Measurements from ENCODE around the gene WNT7B. TPM values are rescaled to one million over a fixed set of nuclear protein-coding genes. Genes with fewer than 3 reads are reported as not detected.

WNT7B gene
- total RNA-seq, 1 experiment from 2014 or later: 66.9 TPM

DNA sequence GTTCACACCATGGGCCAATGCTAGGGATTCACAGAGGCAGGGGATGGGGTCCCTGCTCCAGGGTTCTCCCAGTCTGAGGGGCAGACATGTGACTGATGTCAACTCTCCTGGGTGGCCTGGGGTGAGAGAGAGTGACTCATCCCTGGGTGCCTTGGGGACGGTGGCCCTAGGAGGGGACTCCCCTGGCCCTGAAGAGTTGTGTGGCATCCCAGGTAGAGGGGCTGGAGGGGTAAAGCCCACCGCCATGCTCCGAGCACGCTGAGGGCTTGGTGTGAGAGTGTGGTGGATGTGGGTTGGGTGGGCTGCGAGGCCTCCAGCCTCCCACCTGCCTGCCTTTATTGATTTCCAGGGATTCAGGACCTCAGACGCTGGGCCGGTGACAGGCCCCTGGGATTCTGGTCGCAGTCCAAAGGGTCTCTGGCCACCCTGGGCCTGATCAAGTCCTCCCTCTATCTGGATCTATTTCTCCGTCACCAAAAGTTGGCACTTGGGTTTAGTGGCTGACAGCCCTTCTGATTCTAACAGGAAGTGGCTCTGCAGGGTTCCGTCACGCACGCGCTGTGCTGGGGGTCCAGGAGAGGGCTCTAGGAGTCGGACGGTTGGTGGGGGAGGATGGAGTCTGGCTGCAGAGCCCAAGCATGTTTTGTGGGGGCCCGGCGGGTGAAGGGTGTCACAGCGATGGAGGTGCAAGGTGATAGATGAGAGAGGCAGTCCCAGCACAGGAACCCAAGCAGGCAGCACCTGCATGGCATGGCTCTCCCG, 27.3 kb upstream of the WNT7B start:
- peaks cover 28% of the 10 kb centered on the region; the same call in 1 of the 2 replicates for H3F3A ChIP-seq (ENCODE audit: insufficient read depth, low read depth)
- no peak overlapping the region for H3K4me2 ChIP-seq
- H3K27ac ChIP-seq: no peak overlapping the region
- H4K20me1 ChIP-seq (ENCODE audit: insufficient read depth): no peaks in the 10 kb centered on the region
- no peak overlapping the region for H3K4me3 ChIP-seq
- no peaks in the 10 kb centered on the region for H3K36me3 ChIP-seq (ENCODE audit: low read depth)
- H3K79me2 ChIP-seq (ENCODE audit: low read depth): no peaks in the 10 kb centered on the region
- no peaks in the 10 kb centered on the region for H3K27me3 ChIP-seq (ENCODE audit: insufficient read depth, low read depth)
- no peak overlapping the region for H2AFZ ChIP-seq
- TF ChIP-seq CTCF (conservative IDR thresholded peaks at IDR 0.05): no peak
- no peak for TF ChIP-seq EZH2 (IDR thresholded peaks at IDR 0.05; ENCODE audit: low read depth)
- BruUV-seq (replicated peaks): no TSS peak
- peaks cover 26% of the 10 kb centered on the region for H3K4me1 ChIP-seq (replicated peaks; ENCODE audit: insufficient read depth)
- CTCF ChIA-PET: interaction anchor here (2.5 kb wide), 1 partner anchor 32 kb away, joined by 28 read pairs; no protein-coding TSS in a partner anchor
- no peak for DNase-seq
- no peaks in the 10 kb centered on the region for H3K9me2 ChIP-seq (ENCODE audit: insufficient read depth)
- H3K9me3 ChIP-seq (ENCODE audit: insufficient read depth, low read depth): no peaks in the 10 kb centered on the region
- POLR2A ChIA-PET (ENCODE audit: unreplicated experiment): no interaction called here
- intact Hi-C loops (cut with micrococcal nuclease; ENCODE audit: unreplicated experiment): no loop called here

DNA sequence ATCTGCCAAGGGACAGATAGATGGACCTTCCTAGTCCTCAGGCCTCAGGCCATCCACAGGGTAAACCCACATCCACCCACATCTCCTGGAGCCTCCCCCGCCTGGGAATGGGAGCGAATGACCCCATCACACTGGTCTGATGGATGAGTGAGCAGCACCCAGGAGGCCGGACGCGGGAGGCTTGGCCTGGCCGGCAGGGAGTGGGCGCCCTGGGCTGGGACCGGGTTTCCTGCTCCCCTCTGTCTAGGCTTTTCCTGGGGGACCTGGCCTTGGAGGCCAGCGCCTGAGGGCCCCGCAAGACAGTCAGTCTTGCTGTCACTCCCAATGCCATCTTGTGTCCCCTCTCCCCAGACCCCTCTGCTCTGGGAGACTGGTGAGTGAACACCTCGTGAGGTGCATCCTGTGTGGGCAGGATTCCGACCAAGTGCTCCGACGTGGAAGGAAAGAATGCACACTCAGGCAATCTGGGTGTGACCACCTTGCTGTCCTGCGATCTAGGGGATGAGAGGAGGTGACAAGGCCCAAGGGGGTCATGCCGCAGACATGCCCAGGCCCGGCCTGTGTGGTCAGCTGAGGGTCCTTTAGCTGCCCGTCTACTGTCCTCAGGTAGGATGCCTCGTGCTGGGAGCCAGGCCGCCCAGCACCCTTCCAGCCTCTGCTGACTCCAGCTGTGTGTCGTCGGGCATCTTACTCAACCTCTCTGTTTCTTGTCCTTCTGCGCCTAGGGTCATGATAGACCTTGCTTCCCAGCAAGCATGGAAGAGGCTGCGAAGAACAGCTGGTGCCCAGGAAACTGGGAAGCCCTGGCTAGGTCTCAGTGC, 26.5 kb upstream of the WNT7B start:
- no peak for TF ChIP-seq EZH2 (IDR thresholded peaks at IDR 0.05; ENCODE audit: low read depth)
- ChIA-PET CTCF (interaction anchor here (0.7 to 1.0 kb wide), 2 partner anchors 10 to 34 kb away, joined by 5 to 9 read pairs; no protein-coding TSS in a partner anchor), POLR2A (ENCODE audit: unreplicated experiment) (no interaction called here)
- H3K4me1 ChIP-seq (replicated peaks; ENCODE audit: insufficient read depth): peaks cover 24% of the 10 kb centered on the region
- no peak overlapping the region for H3K4me3 ChIP-seq
- intact Hi-C loops (cut with micrococcal nuclease; ENCODE audit: unreplicated experiment): no loop called here
- H4K20me1 ChIP-seq (ENCODE audit: insufficient read depth): no peaks in the 10 kb centered on the region
- no peak overlapping the region for H2AFZ ChIP-seq
- H3K27ac ChIP-seq: no peak overlapping the region
- no peaks in the 10 kb centered on the region for H3K9me2 ChIP-seq (ENCODE audit: insufficient read depth)
- H3F3A ChIP-seq (ENCODE audit: insufficient read depth, low read depth): peaks cover 28% of the 10 kb centered on the region; the same call in 1 of the 2 replicates
- no peaks in the 10 kb centered on the region for H3K27me3 ChIP-seq (ENCODE audit: insufficient read depth, low read depth)
- DNase-seq: no peak
- H3K4me2 ChIP-seq: no peak overlapping the region
- no TSS peak for BruUV-seq (replicated peaks)
- no peaks in the 10 kb centered on the region for H3K36me3 ChIP-seq (ENCODE audit: low read depth)
- H3K9me3 ChIP-seq (ENCODE audit: insufficient read depth, low read depth): no peaks in the 10 kb centered on the region
- no peaks in the 10 kb centered on the region for H3K79me2 ChIP-seq (ENCODE audit: low read depth)

- Histone ChIP-seq H4K20me1 (ENCODE audit: insufficient read depth) (no peaks in the 10 kb centered on the region), H3K4me2 (no peak overlapping the region), H3K4me3 (no peak overlapping the region), H3K27me3 (ENCODE audit: insufficient read depth, low read depth) (no peaks in the 10 kb centered on the region), H2AFZ (no peak overlapping the region), H3K9me3 (ENCODE audit: insufficient read depth, low read depth) (no peaks in the 10 kb centered on the region), H3K27ac (no peak overlapping the region), H3F3A (ENCODE audit: insufficient read depth, low read depth) (peaks cover 25% of the 10 kb centered on the region), H3K4me1 (replicated peaks; ENCODE audit: insufficient read depth) (peaks cover 21% of the 10 kb centered on the region), H3K79me2 (ENCODE audit: low read depth) (no peaks in the 10 kb centered on the region), H3K36me3 (ENCODE audit: low read depth) (no peaks in the 10 kb centered on the region), H3K9me2 (ENCODE audit: insufficient read depth) (no peaks in the 10 kb centered on the region)
- no TSS peak for BruUV-seq (replicated peaks)
- DNase-seq: peak in 1 of 2 experiments; percentile 53
- ChIA-PET CTCF (interaction anchor here (0.7 to 1.0 kb wide), 2 partner anchors 11 to 34 kb away, joined by 5 to 9 read pairs; no protein-coding TSS in a partner anchor), POLR2A (ENCODE audit: unreplicated experiment) (no interaction called here)
- TF ChIP-seq CTCF (conservative IDR thresholded peaks at IDR 0.05) (no peak), EZH2 (IDR thresholded peaks at IDR 0.05; ENCODE audit: low read depth) (no peak)
- intact Hi-C loops (cut with micrococcal nuclease; ENCODE audit: unreplicated experiment): no loop called here
These were observed 25.9 kb upstream of the WNT7B start for GRCh38 chr22:46002757-46003270.

All from PC-9 (cell line).